ENCODE results near the gene SMARCAL1.

The SMARCAL1 gene

GRCh38 chr2:216428618-216429350 is 16.5 kb downstream of the SMARCAL1 start:
- DNase-seq (ENCODE audit: extremely low read depth, low read depth): no peak
- TF ChIP-seq, protein P1, sequence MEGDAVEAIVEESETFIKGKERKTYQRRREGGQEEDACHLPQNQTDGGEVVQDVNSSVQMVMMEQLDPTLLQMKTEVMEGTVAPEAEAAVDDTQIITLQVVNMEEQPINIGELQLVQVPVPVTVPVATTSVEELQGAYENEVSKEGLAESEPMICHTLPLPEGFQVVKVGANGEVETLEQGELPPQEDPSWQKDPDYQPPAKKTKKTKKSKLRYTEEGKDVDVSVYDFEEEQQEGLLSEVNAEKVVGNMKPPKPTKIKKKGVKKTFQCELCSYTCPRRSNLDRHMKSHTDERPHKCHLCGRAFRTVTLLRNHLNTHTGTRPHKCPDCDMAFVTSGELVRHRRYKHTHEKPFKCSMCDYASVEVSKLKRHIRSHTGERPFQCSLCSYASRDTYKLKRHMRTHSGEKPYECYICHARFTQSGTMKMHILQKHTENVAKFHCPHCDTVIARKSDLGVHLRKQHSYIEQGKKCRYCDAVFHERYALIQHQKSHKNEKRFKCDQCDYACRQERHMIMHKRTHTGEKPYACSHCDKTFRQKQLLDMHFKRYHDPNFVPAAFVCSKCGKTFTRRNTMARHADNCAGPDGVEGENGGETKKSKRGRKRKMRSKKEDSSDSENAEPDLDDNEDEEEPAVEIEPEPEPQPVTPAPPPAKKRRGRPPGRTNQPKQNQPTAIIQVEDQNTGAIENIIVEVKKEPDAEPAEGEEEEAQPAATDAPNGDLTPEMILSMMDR (IDR thresholded peaks at IDR 0.05; ENCODE audit: low read depth, low read length): no peak

DNA sequence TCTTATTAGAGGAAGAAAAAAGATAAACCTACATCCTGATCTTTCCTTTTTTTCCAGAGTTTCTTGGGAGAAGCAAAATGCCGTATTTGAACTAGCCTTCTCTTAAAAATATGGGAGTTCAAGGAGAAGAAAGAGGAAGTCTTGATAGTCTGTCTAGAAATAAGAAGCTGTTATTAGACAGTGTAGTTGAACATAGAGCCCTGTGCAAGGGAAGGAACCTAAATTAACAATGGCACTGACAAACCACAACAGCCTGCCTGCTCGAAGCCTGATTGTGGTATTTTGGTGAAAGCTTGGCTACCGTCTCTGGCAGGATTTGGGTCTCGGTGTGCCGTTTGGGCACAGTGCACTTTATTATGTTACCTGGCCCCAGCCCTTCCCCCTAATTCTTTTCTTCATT is 17.1 kb downstream of the SMARCAL1 start:
- DNase-seq (ENCODE audit: extremely low read depth, low read depth): no peak
- TF ChIP-seq, protein P1 (IDR thresholded peaks at IDR 0.05; ENCODE audit: low read depth, low read length): no peak

GRCh38 chr2:216430811-216431530 is 18.7 kb downstream of the SMARCAL1 start:
- no peak for DNase-seq (ENCODE audit: extremely low read depth, low read depth)
- TF ChIP-seq, protein P1 (IDR thresholded peaks at IDR 0.05; ENCODE audit: low read depth, low read length): no peak

GRCh38 chr2:216431531-216431856 is 19.2 kb downstream of the SMARCAL1 start:
- no peak for DNase-seq (ENCODE audit: extremely low read depth, low read depth)

GRCh38 chr2:216436383-216436782 is 24.1 kb downstream of the SMARCAL1 start:
- TF ChIP-seq, protein P1 (IDR thresholded peaks at IDR 0.05; ENCODE audit: low read depth, low read length): no peak
- no peak for DNase-seq (ENCODE audit: extremely low read depth, low read depth)

More at GRCh38 chr2:216431531-216431856, 19.2 kb downstream of the SMARCAL1 start:
- TF ChIP-seq, protein P1 (IDR thresholded peaks at IDR 0.05; ENCODE audit: low read depth, low read length): no peak

- no peak for DNase-seq (ENCODE audit: extremely low read depth, low read depth)
- TF ChIP-seq, protein P1 (IDR thresholded peaks at IDR 0.05; ENCODE audit: low read depth, low read length): no peak
Measured at GRCh38 chr2:216441308-216442010, 29.2 kb downstream of the SMARCAL1 start.

GRCh38 chr2:216445501-216445900 is 33.2 kb downstream of the SMARCAL1 start:
- TF ChIP-seq, protein P1 (IDR thresholded peaks at IDR 0.05; ENCODE audit: low read depth, low read length): no peak
- DNase-seq (ENCODE audit: extremely low read depth, low read depth): no peak
